ENCODE measurements around the gene FRAT2.
A peak's percentile ranks its signal among the peaks of the same experiment; 100 is the strongest.
"Not testable (repeated sequence)": the region's sequence is repeated elsewhere in the genome, so short reads cannot be mapped to it uniquely, and the experiment has no call there.

The FRAT2 gene

GRCh38 chr10:97291357-97292096 is 43.0 kb downstream of the FRAT2 start:
- Histone ChIP-seq H3F3A (ENCODE audit: control insufficient read depth, insufficient read depth) (no peaks in the 10 kb centered on the region; the same call in 1 of the 2 replicates), H4K20me1 (ENCODE audit: control insufficient read depth, insufficient read depth, low read depth, low read length) (no peaks in the 10 kb centered on the region), H3K27me3 (ENCODE audit: control insufficient read depth, low read length) (no peaks in the 10 kb centered on the region), H3K4me1 (ENCODE audit: control insufficient read depth, low read length) (peaks cover 11% of the 10 kb centered on the region), H3K9me3 (ENCODE audit: control insufficient read depth, insufficient read depth, low read length) (no peaks in the 10 kb centered on the region), H3K79me2 (ENCODE audit: control insufficient read depth, low read length) (peaks cover 52% of the 10 kb centered on the region), H3K27ac (ENCODE audit: low read depth, low read length) (peak overlapping the region; percentile 78), H3K36me3 (ENCODE audit: control insufficient read depth, low read length) (peaks cover 14% of the 10 kb centered on the region), H3K9me2 (replicated peaks; ENCODE audit: control insufficient read depth, low read length) (no peaks in the 10 kb centered on the region), H3K4me2 (ENCODE audit: low read length) (peak overlapping the region; percentile 60), H3K4me3 (ENCODE audit: low read length) (peak overlapping the region; percentile 94)
- no peak for TF ChIP-seq CTCF (IDR thresholded peaks at IDR 0.05; ENCODE audit: low read depth, low read length, poor library complexity, severe bottlenecking)
- TF ChIP-seq EZH2phosphoT487 (IDR thresholded peaks at IDR 0.05; ENCODE audit: borderline replicate concordance, low read length) = no peak

- H3F3A ChIP-seq (ENCODE audit: control insufficient read depth, insufficient read depth); H3K9me3 ChIP-seq (ENCODE audit: control insufficient read depth, insufficient read depth, low read length); H3K27ac ChIP-seq (ENCODE audit: low read depth, low read length); H3K9me2 ChIP-seq (replicated peaks; ENCODE audit: control insufficient read depth, low read length); H4K20me1 ChIP-seq (ENCODE audit: control insufficient read depth, insufficient read depth, low read depth, low read length); H3K27me3 ChIP-seq (ENCODE audit: control insufficient read depth, low read length): not testable (repeated sequence)
- peaks cover 11% of the 10 kb centered on the region for H3K4me1 ChIP-seq (ENCODE audit: control insufficient read depth, low read length)
- peaks cover 59% of the 10 kb centered on the region for H3K79me2 ChIP-seq (ENCODE audit: control insufficient read depth, low read length)
- H3K4me3 ChIP-seq (ENCODE audit: low read length) = peak overlapping the region; percentile 94
- peak overlapping the region; percentile 60 for H3K4me2 ChIP-seq (ENCODE audit: low read length)
- peaks cover 17% of the 10 kb centered on the region for H3K36me3 ChIP-seq (ENCODE audit: control insufficient read depth, low read length)
These were observed 43.8 kb downstream of the FRAT2 start for GRCh38 chr10:97290576-97291356.

GRCh38 chr10:97290076-97290475 is 44.5 kb downstream of the FRAT2 start:
- H4K20me1 ChIP-seq (ENCODE audit: control insufficient read depth, insufficient read depth, low read depth, low read length); H3K4me3 ChIP-seq (ENCODE audit: low read length); H3K27ac ChIP-seq (ENCODE audit: low read depth, low read length); H3F3A ChIP-seq (ENCODE audit: control insufficient read depth, insufficient read depth); H3K27me3 ChIP-seq (ENCODE audit: control insufficient read depth, low read length); H3K4me2 ChIP-seq (ENCODE audit: low read length); H3K9me3 ChIP-seq (ENCODE audit: control insufficient read depth, insufficient read depth, low read length); H3K9me2 ChIP-seq (replicated peaks; ENCODE audit: control insufficient read depth, low read length): not testable (repeated sequence)
- peaks cover 62% of the 10 kb centered on the region for H3K79me2 ChIP-seq (ENCODE audit: control insufficient read depth, low read length)
- peaks cover 11% of the 10 kb centered on the region for H3K4me1 ChIP-seq (ENCODE audit: control insufficient read depth, low read length)
- H3K36me3 ChIP-seq (ENCODE audit: control insufficient read depth, low read length) = peaks cover 18% of the 10 kb centered on the region
